ENCODE measurements around the gene ARHGAP6.
A peak's percentile ranks its signal among the peaks of the same experiment; 100 is the strongest.

Gene ARHGAP6

DNA sequence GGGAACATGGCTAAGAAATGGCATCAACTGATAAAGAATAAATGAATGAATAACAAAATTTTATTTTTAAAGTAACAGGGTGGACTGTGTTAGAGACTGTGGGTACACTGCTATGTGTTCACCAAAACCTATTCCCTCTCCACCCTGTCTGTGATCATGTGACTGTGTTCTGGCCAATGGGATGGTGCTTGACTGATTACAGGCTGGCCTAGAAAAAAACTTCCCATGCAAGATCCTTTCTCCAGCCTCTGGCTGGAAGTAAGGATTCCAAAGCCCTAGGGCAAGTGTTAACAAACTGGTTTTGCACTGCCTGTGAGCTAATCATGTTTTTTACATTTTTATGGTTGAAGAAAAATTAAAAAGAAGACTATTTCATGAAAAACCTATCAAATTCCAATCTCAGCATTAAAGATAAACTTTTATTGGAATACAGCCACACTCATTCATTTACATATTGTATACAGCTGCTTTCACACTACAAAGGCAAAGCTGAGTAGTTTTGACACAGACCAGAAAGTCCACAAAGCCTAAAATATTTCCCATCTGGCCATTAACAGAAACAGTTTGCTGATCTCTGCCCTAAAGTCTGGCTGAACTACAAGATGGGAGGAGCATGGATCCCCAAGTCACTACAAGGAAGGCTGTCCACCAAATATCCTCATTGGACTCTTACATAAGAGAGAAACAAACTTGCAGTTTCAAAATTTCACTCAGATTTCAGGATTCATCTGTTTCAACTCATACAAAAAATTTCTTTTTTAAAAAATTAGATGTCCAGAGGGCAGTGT is 133.2 kb downstream of the ARHGAP6 start:
- Histone ChIP-seq H3K79me2 (ENCODE audit: low read length) (no peaks in the 10 kb centered on the region), H3K4me2 (ENCODE audit: low read depth, low read length) (no peak overlapping the region), H3K9ac (ENCODE audit: low read length) (no peak overlapping the region), H3K4me3 (ENCODE audit: low read length) (no peak overlapping the region), H3F3A (ENCODE audit: insufficient read depth, low read length) (no peaks in the 10 kb centered on the region), H2AFZ (ENCODE audit: low read length) (no peak overlapping the region), H3K27me3 (replicated peaks; ENCODE audit: insufficient read depth, low read length) (no peaks in the 10 kb centered on the region), H3K36me3 (replicated peaks; ENCODE audit: insufficient read depth, low read length) (no peaks in the 10 kb centered on the region), H3K9me2 (replicated peaks; ENCODE audit: insufficient read depth, low read length) (no peaks in the 10 kb centered on the region), H3K4me1 (ENCODE audit: low read length) (no peaks in the 10 kb centered on the region; the same call in 1 of the 2 replicates), H4K20me1 (ENCODE audit: insufficient read depth, low read length) (no peaks in the 10 kb centered on the region), H3K9me3 (replicated peaks; ENCODE audit: insufficient read depth, low read length) (no peaks in the 10 kb centered on the region), H3K27ac (ENCODE audit: low read length) (no peak overlapping the region)
- DNase-seq = no peak
- TF ChIP-seq EZH2phosphoT487 (IDR thresholded peaks at IDR 0.05; ENCODE audit: low read length) (no peak), EZH2 (optimal IDR thresholded peaks at IDR 0.05; ENCODE audit: low read depth, low read length) (no peak)
- TF ChIP-seq, protein P1, sequence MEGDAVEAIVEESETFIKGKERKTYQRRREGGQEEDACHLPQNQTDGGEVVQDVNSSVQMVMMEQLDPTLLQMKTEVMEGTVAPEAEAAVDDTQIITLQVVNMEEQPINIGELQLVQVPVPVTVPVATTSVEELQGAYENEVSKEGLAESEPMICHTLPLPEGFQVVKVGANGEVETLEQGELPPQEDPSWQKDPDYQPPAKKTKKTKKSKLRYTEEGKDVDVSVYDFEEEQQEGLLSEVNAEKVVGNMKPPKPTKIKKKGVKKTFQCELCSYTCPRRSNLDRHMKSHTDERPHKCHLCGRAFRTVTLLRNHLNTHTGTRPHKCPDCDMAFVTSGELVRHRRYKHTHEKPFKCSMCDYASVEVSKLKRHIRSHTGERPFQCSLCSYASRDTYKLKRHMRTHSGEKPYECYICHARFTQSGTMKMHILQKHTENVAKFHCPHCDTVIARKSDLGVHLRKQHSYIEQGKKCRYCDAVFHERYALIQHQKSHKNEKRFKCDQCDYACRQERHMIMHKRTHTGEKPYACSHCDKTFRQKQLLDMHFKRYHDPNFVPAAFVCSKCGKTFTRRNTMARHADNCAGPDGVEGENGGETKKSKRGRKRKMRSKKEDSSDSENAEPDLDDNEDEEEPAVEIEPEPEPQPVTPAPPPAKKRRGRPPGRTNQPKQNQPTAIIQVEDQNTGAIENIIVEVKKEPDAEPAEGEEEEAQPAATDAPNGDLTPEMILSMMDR (IDR thresholded peaks at IDR 0.05; ENCODE audit: low read length) = no peak

DNA sequence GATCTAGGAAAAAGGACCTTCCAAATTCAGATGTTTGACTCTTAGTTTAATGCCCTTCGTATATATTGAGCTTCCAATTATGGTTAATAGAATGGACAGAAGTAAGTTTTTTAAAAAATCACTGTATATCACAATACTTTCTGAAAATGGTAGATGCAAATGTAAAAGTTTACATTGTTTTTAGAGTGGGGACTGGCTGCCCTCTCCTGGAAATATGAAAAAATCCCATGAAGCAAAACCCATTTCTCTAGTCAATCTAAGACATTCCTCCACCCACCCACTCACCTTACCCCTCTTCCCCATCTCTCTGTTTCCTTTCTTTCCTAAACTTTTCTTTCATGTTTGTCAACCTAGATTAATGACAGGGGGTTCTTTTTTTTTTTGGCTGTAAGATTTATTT is 134.5 kb downstream of the ARHGAP6 start:
- H3K27ac ChIP-seq (ENCODE audit: low read length) = no peak overlapping the region
- H4K20me1 ChIP-seq (ENCODE audit: insufficient read depth, low read length) = no peaks in the 10 kb centered on the region
- peak; percentile 8 for DNase-seq

DNA sequence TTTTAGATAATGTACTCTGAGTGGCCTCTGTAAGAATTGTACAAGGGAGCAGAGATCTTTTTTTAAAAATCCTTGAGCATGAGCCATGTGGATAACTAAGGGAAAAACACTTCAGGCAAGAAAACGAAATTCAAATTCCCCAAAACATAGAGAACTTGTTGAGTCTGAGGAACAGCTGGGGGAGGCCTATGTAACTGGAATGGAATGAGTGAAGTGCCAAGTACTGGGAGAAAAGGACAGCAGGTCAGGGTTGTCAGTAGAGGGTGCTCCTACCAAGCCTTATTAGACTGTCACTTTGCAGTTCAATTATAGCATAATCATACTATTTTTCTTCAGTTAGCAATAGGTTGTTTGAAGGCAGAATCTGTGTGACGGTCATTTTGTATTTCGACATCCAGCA is 135.1 kb downstream of the ARHGAP6 start:
- H3K36me3 ChIP-seq (replicated peaks; ENCODE audit: insufficient read depth, low read length) = no peaks in the 10 kb centered on the region
- H3K4me1 ChIP-seq (ENCODE audit: low read length) = no peaks in the 10 kb centered on the region; the same call in 1 of the 2 replicates
- H2AFZ ChIP-seq (ENCODE audit: low read length) = no peak overlapping the region
- TF ChIP-seq EZH2 (optimal IDR thresholded peaks at IDR 0.05; ENCODE audit: low read depth, low read length) (no peak), EZH2phosphoT487 (IDR thresholded peaks at IDR 0.05; ENCODE audit: low read length) (no peak)
- TF ChIP-seq, protein P1 (IDR thresholded peaks at IDR 0.05; ENCODE audit: low read length) = no peak
- H3K9ac ChIP-seq (ENCODE audit: low read length) = no peak overlapping the region
- H3K4me2 ChIP-seq (ENCODE audit: low read depth, low read length) = no peak overlapping the region
- DNase-seq = no peak
- H3K79me2 ChIP-seq (ENCODE audit: low read length) = no peaks in the 10 kb centered on the region
- H3K9me3 ChIP-seq (replicated peaks; ENCODE audit: insufficient read depth, low read length) = no peaks in the 10 kb centered on the region
- no peak overlapping the region for H3K27ac ChIP-seq (ENCODE audit: low read length)
- H3K9me2 ChIP-seq (replicated peaks; ENCODE audit: insufficient read depth, low read length) = no peaks in the 10 kb centered on the region
- no peaks in the 10 kb centered on the region for H4K20me1 ChIP-seq (ENCODE audit: insufficient read depth, low read length)
- H3F3A ChIP-seq (ENCODE audit: insufficient read depth, low read length) = no peaks in the 10 kb centered on the region
- no peak overlapping the region for H3K4me3 ChIP-seq (ENCODE audit: low read length)
- no peaks in the 10 kb centered on the region for H3K27me3 ChIP-seq (replicated peaks; ENCODE audit: insufficient read depth, low read length)

More for the DNA sequence above, 134.5 kb downstream of the ARHGAP6 start:
- no peaks in the 10 kb centered on the region for H3F3A ChIP-seq (ENCODE audit: insufficient read depth, low read length)
- H3K4me3 ChIP-seq (ENCODE audit: low read length) = no peak overlapping the region
- no peaks in the 10 kb centered on the region for H3K36me3 ChIP-seq (replicated peaks; ENCODE audit: insufficient read depth, low read length)
- H3K4me2 ChIP-seq (ENCODE audit: low read depth, low read length) = no peak overlapping the region
- TF ChIP-seq, protein P1 (IDR thresholded peaks at IDR 0.05; ENCODE audit: low read length) = peak; percentile 32
- TF ChIP-seq EZH2 (optimal IDR thresholded peaks at IDR 0.05; ENCODE audit: low read depth, low read length) = no peak
- H3K79me2 ChIP-seq (ENCODE audit: low read length) = no peaks in the 10 kb centered on the region
- no peaks in the 10 kb centered on the region for H3K9me3 ChIP-seq (replicated peaks; ENCODE audit: insufficient read depth, low read length)
- H3K4me1 ChIP-seq (ENCODE audit: low read length) = no peaks in the 10 kb centered on the region; the same call in 1 of the 2 replicates
- H3K9me2 ChIP-seq (replicated peaks; ENCODE audit: insufficient read depth, low read length) = no peaks in the 10 kb centered on the region
- H3K27me3 ChIP-seq (replicated peaks; ENCODE audit: insufficient read depth, low read length) = no peaks in the 10 kb centered on the region
- H3K9ac ChIP-seq (ENCODE audit: low read length) = no peak overlapping the region
- H2AFZ ChIP-seq (ENCODE audit: low read length) = no peak overlapping the region
